Posterior vena cava (tissue), 2 donors: Measurements from ENCODE around the gene PARN. TPM values are rescaled to one million over a fixed set of nuclear protein-coding genes. Genes with fewer than 3 reads are reported as not detected.

Experiments used
- DNase-seq: peaks from one replicate; pipeline ENCODE4 v3.0.0-alpha.2; 2020; ENCODE audit warnings: low spot score
- intact Hi-C, 2 donors: fragments of 100-400 bp; cut with DNase I; formaldehyde crosslinking; loops; one replicate each; pipeline versions ENCODE4 v1.14.1 to v1.14.2; 2022 to 2023
- total RNA-seq, 2 donors: library from RNA; stranded (reverse); fragmentation: NEBNext Ultra II Directional; extraction: Animal tissue kit (Norgen Biotek cat#: 25700); gene quantifications; one replicate each; pipeline ENCODE4 v1.2.1, GENCODE V29; 2021
- donor health status: DM: yes; HTN: yes; CAD: no.
- donor health status: DM: yes; HTN: yes; CAD: no.

Gene PARN
- total RNA-seq, 2 donors from 2014 or later = 27.2 to 27.9 TPM

DNA sequence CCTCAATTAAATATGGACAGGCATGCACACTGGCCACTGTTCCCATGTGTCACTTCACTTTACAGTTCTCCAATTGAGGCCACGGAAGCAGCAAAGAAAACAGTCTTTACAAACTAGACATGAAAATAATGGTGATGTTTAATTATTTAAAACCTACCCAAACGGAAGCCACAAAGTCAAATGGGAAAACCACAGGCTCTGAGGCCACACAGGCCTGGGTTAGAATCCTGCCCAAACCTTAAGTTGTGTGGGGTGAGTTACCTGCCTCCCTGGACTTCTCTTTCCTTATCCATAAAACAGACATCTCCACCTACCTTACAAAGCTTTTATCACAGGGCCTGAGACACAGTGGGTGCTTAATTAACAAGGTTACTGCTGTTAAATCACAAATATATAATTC is 137.4 kb downstream of the PARN start:
- intact Hi-C loops = no loop called here
- no peak for DNase-seq

DNA sequence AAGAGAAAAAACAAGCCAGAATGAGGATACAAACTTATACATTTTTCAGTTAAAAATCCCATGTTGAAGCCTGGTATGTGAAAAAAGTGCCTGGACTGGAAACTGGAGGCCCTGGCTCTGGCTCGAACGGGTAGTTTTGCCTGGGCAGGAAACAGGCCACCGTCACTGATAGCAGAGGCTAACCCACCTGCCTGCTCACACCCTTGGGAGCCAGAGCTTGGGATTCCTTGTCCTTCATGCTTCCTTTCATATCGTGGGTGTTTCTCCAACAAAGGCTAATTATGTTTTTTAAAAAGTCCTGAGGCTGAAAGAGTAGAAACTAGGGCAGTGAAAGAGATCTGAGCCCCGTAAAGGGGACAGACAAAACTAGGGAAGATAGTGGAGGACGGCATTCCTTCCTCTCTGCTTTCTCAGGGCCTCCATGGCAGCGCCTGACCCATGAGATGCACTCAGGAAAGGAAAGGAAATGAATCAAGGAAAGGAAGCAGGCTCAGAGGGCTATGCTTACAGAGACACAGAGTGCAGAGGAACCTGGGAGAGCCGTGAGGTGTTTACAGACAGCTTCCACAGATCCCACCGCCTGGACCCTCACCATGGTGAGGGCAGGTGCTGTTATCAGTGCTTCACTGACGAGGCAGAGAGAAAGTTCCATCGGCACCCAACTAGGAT is 138.1 kb downstream of the PARN start:
- intact Hi-C loops = no loop called here
- DNase-seq = no peak

DNA sequence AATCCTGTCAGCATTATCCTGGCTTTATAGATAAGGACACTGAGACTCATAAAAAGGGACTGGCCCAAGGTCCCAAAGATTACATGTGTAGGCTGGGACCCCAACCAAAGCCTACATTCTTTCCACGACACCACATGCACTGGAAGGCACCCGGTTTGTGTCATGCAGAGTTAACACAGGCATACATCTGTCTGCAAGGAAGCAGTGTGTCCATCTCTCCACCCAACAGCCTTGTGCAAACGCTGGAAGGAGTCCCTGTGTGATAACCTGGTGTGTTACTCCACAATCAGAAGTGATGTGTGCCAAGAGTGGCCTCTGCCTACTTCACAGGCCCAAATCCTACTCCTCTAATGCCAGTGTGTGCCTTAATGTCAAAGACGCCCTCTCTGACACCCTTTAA is 139.8 kb downstream of the PARN start:
- no peak for DNase-seq
- intact Hi-C loops = no loop called here

DNA sequence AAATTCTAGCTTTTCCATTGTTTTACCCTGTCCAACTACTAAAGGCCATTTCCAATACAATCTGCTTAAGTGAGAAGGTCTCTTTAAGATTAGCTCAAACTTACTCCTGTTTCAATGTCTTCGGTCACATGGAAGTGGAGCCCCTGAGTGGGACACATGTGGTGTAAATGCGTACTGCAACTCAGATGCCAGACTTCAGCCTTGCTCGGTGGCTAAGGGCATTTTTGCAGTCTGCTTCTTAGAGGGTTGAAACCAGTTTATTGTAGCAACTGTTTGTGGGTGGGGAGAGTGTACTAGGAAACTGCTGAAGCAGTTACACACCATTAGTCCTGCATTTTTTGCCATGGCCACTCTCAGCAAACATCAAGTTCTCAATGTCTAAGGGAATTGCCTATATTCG is 140.6 kb downstream of the PARN start:
- no peak for DNase-seq
- intact Hi-C loops = loop anchor here in 1 of 2 donors (10.0 kb wide), 1 partner anchor 375 kb away; no protein-coding TSS in a partner anchor

DNA sequence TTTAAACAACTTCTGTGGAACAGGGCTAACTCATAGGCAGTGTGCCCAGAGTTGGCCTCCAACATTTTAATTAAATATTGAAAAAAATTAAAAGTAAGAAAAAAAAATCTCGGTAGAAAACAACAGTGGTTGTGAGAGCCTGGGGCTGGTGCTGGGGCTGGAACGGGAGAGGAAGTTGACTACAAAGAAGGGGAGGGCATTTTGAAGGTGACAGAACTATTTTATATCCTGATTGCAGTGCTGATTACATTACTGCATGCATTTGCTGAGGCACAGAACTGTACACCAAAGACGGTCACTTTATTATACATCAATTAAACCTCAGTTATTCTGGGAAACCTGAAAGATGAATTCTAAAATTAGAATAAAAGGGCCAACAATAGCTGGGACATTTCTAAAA is 142.5 kb downstream of the PARN start:
- intact Hi-C loops = loop anchor here in 1 of 2 donors (10.0 kb wide), 1 partner anchor 373 kb away; no protein-coding TSS in a partner anchor
- no peak for DNase-seq

GRCh38 chr16:14486520-14487303 is 143.3 kb downstream of the PARN start:
- DNase-seq = peak; percentile 94
- intact Hi-C loops = loop anchor here in 1 of 2 donors (10.0 kb wide), 1 partner anchor 372 kb away; no protein-coding TSS in a partner anchor

GRCh38 chr16:14485811-14486519 is 144.1 kb downstream of the PARN start:
- intact Hi-C loops = loop anchor here in 1 of 2 donors (10.0 kb wide), 1 partner anchor 371 kb away; no protein-coding TSS in a partner anchor
- DNase-seq = no peak

DNA sequence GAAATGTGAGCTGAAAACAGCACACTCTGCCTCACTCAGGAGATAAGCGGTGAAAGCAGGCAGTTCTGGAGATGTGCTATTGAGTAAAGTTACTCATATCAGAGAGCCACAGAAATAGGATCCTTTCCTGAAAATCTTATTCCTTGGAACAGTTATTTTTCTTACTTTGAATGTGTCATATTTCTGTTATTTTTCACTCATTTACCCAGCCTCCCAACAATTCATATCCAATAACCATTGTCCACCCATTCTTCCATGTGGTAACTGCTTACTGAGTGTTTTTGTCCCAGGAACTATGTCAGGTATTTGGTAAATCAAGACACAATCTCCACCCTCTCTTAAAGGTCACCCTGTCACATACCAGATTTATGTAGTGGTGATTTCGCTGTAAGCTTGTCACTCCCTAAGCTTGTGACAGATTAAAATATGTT is 144.9 kb downstream of the PARN start:
- intact Hi-C loops = loop anchor here in 1 of 2 donors (10.0 kb wide), 1 partner anchor 370 kb away; no protein-coding TSS in a partner anchor
- DNase-seq = no peak

DNA sequence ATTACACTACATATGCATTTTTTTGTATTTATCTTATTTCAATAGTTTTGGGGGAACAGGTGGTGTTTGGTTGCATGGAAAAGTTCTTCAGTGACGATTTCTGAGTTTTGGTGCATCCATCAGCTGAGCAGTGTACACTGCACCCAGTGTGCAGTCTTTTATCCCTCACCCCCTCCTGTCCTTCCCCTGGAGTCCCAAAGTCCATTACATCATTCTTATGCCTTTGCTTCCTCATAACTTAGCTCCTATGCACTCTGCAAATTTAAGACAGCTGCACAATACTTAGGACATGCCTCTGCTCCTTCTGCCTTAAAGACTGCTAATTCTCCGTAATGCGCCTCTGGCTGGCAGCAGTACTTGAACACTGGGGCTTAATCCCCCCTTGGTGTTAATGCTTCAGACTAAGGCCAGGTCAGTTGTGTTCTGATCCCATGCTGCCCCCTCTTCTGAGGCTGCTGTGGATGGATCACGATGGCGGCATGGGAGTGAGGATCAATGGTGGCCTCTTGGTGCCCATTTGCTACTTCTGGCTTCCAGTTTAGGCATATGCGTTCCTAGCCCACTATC is 146.2 kb downstream of the PARN start:
- intact Hi-C loops = loop anchor here in 1 of 2 donors (10.0 kb wide), 1 partner anchor 369 kb away; no protein-coding TSS in a partner anchor
- no peak for DNase-seq

DNA sequence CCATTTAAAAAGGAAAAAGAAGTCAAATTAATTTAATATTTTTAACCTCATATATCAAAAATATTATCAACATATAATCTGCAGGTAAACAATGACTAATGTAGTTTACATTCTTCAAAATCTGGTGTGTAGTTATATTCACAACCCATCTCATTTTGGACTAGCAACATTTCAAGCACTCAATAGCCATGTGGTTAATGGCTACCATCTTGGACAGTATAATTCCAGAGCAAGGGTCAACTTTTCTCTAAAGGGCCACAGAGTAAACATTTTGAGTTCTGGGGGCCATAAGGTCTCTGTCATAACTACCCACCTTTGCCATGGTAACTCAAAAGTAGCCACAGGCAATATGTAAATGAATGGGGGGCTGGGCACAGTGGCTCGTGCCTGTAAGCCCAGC is 153.9 kb downstream of the PARN start:
- DNase-seq = no peak
- intact Hi-C loops = no loop called here

DNA sequence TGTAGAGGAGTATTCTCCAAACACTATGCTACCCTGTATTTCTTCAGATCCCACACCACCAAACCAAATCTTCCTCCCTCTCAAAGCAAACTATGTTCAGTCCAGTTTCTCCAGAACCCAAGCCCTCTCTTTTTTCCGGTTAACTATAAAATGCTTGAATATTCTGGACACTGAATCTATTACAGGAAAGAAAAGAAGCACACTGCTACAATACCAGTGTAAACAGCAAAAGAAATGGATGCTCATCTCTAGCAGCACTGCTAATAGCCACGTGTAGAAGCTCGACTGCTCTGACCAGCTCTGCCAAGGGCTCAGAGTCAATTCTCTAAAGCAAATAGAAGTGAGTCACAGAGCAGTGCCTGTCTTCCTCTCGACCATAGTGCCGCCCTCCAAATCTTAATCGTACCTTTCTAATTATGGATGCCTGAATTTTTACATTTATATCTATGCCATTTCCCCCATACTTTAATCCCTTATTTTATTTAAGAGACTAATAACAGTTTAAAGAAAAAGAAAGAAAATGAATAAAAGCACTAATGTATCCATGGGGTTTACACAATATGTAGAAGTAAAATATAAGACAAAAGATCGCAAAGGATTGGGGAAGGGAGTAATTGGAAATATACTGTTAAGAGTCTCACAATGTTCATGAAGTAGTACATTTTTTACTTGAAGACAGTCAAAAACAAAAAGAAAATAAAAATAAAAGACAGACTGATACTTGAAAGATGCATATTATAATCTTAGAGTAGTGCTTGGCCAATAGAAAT is 154.5 kb downstream of the PARN start:
- intact Hi-C loops = no loop called here
- DNase-seq = no peak

DNA sequence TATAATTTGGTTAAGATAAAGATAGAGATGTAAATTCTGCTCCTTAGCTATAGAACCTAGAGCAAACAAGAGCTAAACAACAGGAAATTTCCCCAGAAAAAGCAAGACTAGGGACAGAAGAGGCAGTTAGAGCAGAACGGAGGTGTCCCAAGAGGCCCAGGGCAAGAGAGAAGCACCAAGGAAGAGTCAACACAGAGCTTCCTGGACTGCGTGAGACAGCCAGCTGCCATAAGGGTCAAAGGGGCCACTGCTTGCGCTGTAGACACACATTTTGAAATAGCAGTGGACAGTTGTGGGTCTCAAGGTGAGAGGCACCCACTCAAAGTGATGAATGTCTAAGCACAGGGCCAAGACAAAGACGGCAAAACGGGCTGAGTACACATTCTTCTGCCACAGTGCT is 156.6 kb downstream of the PARN start:
- intact Hi-C loops = no loop called here
- DNase-seq = no peak

DNA sequence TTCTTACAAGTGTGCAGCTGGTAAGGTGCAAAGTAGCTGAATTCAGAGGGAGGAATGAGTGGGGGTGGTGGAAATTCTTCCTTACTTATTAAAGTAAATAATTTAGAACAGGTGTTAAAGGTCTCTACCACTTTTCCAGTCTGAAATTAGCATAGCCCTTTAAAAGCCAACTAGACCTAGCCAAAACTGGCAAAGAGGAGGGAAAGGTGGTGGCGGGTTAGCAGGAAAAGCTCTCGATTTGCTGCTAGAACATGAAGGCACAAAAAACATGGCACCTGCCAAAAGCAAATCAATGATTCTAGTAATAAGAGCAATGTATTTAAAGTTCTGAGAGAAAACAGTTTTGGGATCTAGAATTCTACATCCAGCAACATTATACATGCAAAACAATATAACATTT is 157.7 kb downstream of the PARN start:
- intact Hi-C loops = no loop called here
- DNase-seq = no peak

DNA sequence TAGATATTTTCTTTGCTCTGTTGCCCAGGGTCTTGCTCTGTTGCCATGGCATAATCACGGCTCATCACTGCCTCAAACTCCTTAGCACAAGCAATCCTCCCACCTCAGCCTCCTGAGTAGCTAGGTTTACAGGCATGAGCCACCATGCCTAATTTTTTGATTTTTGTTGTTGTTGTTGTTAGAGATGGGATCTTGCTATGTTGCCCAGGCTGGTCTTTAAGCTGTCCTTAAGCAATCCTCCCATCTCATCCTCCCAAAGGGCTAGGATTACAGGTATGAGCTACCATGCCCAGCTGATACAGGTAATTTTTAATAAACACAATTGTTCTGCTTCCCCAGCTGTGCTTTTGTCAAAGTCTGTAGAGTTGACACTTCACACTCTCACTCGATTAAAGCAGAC is 159.3 kb downstream of the PARN start:
- no peak for DNase-seq
- intact Hi-C loops = no loop called here

GRCh38 chr16:14465799-14466198 is 164.3 kb downstream of the PARN start:
- intact Hi-C loops = no loop called here
- no peak for DNase-seq

DNA sequence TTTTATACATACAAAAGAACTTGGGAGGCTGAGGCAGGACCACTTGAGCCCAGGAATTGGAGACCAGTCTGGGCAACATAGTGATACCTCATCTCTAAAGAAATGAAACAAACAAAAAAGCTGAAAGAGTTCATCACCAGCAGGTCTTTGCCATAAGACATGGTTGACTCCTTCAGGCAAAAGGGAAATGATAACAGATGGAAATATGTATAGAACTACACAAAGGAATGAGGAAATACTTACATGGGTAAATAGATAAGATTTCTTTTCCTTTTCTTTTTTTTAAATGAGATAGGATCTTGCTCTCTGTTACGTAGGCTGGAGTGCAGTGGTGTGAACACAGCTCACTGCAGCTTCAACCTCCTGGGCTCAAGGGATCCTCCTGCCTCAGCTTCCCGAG is 165.3 kb downstream of the PARN start:
- DNase-seq = no peak
- intact Hi-C loops = no loop called here

DNA sequence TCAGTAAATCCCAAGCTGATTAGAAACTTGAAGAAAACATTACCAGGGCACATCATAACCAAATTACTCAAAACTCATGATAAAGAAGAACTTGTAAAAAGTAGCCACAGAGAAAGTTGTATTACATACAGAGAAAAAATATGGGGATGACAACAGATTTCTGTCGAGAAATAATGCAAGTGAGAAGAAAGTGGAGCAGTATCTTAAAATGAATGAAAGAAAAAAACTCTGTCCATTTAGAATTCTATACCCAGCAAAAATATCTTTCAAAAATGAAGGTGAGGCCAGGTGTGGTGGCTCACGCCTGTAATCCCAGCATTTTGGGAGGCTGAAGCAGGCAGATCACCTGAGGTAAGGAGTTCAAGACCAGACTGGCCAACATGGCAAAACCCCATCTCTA is 165.9 kb downstream of the PARN start:
- intact Hi-C loops = no loop called here
- DNase-seq = no peak

GRCh38 chr16:14462811-14463210 is 167.2 kb downstream of the PARN start:
- DNase-seq = no peak
- intact Hi-C loops = no loop called here

DNA sequence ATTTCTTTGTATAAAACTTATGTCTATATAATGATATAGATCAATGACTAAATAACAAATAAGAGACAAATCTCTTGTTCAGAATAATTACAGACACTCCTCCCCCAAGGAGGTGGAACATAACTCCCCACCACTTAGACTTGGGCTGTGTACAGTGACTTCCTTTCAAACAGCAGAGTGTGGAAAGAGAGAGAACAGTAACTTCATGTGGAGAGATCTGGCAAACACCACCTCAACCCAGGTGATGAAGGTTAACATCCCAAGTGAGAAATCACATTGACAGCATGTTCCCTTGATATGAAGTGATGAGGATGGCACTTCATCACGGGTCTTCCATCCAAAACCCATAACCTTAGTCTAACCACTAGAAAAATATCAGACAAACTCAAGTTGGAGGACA is 169.3 kb downstream of the PARN start:
- no peak for DNase-seq
- intact Hi-C loops = no loop called here
